Ramos (cell line): ENCODE data around the gene NKX2-3.

Experiments
- in situ Hi-C: fragments of 300-500 bp; cut with MboI; formaldehyde crosslinking; loops from one replicate; pipeline ENCODE4 v1.14.3; 2022; ENCODE audit warnings: low sequenced_read_pairs; ENCODE audit not compliant: unreplicated experiment

Gene NKX2-3

GRCh38 chr10:99571816-99572215, 39.1 kb downstream of the NKX2-3 start:
- in situ Hi-C loops: no loop called here

GRCh38 chr10:99573790-99574189, 41.0 kb downstream of the NKX2-3 start:
- in situ Hi-C loops: no loop called here

GRCh38 chr10:99579971-99580370, 47.2 kb downstream of the NKX2-3 start:
- in situ Hi-C loops: no loop called here

GRCh38 chr10:99582255-99582770, 49.6 kb downstream of the NKX2-3 start:
- in situ Hi-C loops: no loop called here

- in situ Hi-C loops: no loop called here
These were observed 50.9 kb downstream of the NKX2-3 start for GRCh38 chr10:99583687-99584086.
